ENCODE results near the gene OSBPL6. TPM values are rescaled to one million over a fixed set of nuclear protein-coding genes. Genes with fewer than 3 reads are reported as not detected.

Gene OSBPL6
- total RNA-seq, 2 donors from 2014 or later: 5.5 to 6.1 TPM

GRCh38 chr2:178380763-178381162, 186.5 kb downstream of the OSBPL6 start:
- no peaks in the 10 kb centered on the region for H3K4me1 Mint-ChIP-seq (ENCODE audit: low read depth)
- H3K36me3 Mint-ChIP-seq (ENCODE audit: insufficient read depth in 2 of 2): no peaks in the 10 kb centered on the region
- H3K27ac Mint-ChIP-seq: no peak overlapping the region
- H3K9me3 Mint-ChIP-seq: no peaks in the 10 kb centered on the region
- DNase-seq (no peak), ATAC-seq (replicated peaks in 1 of 2) (peak; percentile 58 to 74)
- H3K27me3 Mint-ChIP-seq (ENCODE audit: low read depth): peaks cover 9% of the 10 kb centered on the region
- no peak overlapping the region for H3K4me3 Mint-ChIP-seq

DNA sequence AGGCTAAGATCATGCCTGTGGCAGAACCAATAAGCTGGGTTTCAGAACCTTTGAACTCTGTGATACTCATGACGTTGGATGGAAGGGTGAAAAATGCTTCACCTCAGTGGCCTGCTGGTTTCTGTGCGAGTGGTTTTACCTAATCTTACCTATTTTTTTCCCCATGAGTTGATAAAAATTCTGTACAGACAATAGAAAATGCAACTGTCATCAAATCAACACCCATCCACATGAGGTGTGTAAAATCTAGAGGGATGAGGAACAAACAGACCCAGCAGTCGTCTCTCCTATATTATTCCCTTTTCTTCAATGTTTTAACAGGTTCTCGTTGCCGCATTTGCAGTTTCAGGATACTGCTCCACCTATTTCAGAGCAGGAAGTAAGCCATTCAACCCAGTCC, 189.4 kb downstream of the OSBPL6 start:
- Mint-ChIP-seq H3K27me3 (ENCODE audit: low read depth) (no peaks in the 10 kb centered on the region), H3K27ac (no peak overlapping the region), H3K4me3 (no peak overlapping the region), H3K36me3 (ENCODE audit: insufficient read depth in 2 of 2) (no peaks in the 10 kb centered on the region), H3K4me1 (ENCODE audit: low read depth) (peaks cover 7% of the 10 kb centered on the region), H3K9me3 (no peaks in the 10 kb centered on the region)
- ATAC-seq (replicated peaks in 1 of 2): no peak
- DNase-seq: no peak

GRCh38 chr2:178385595-178386148, 191.4 kb downstream of the OSBPL6 start:
- Mint-ChIP-seq H3K27me3 (ENCODE audit: low read depth) (no peaks in the 10 kb centered on the region), H3K36me3 (ENCODE audit: insufficient read depth in 2 of 2) (no peaks in the 10 kb centered on the region), H3K27ac (no peak overlapping the region), H3K4me1 (ENCODE audit: low read depth) (peaks cover 7% of the 10 kb centered on the region), H3K9me3 (no peaks in the 10 kb centered on the region), H3K4me3 (no peak overlapping the region)
- ATAC-seq (replicated peaks in 1 of 2) (no peak), DNase-seq (no peak)

DNA sequence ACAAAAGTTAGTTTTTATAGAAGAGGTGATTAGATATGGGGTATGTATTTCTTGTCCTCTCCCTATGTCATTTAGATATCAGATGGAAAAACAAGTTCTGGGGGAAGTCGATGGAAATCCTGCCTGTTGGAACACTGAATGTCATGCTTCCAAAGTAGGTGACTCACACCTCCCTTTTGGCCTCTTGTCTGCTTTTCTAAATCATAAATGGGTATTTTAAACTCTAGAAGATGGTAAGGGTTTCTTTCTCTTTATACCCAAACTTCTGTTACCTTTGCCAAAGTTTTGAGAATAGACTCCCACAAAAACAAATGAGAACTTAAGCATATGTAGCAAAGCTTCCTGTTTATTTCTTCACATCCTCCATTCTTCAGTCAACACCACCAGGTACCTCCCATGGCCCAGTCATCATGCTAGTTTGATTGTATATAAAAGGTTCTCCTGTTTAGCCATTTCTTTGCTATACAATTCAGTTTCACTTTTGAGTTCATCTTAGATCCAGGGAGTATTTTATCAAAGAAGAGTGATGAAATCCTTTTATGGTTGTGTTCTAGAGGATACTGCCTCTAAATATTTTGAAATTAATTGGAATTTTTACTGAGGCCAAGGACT, 192.8 kb downstream of the OSBPL6 start:
- peaks cover 7% of the 10 kb centered on the region for H3K4me1 Mint-ChIP-seq (ENCODE audit: low read depth)
- H3K9me3 Mint-ChIP-seq: no peaks in the 10 kb centered on the region
- DNase-seq (peak in 1 of 2 donors; percentile 8), ATAC-seq (replicated peaks in 1 of 2) (peak in 1 of 2 donors; percentile 56)
- no peak overlapping the region for H3K27ac Mint-ChIP-seq
- H3K36me3 Mint-ChIP-seq (ENCODE audit: insufficient read depth in 2 of 2): no peaks in the 10 kb centered on the region
- H3K4me3 Mint-ChIP-seq: no peak overlapping the region
- no peaks in the 10 kb centered on the region for H3K27me3 Mint-ChIP-seq (ENCODE audit: low read depth)

DNA sequence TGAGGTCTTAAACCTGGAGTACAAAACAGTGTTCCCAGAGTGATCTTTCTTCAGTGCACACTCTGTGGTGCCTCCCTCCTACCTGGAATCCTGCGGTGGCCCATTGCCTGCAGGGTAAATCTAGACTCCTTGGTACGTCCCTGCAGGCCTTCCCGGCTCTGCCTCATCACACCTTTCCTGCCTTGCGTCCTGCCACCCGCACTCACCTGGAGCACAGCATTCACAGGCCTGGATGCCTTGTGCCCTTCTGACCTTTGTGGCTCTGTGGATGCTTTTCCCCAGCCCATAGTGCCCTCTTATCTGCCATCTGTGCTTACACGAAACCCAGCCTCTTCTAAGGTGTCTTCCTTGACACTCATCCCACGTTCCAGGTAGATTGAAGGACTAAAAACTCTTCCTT, 194.0 kb downstream of the OSBPL6 start:
- ATAC-seq (replicated peaks in 1 of 2): no peak
- Mint-ChIP-seq H3K9me3 (no peaks in the 10 kb centered on the region), H3K4me1 (ENCODE audit: low read depth) (peaks cover 7% of the 10 kb centered on the region), H3K4me3 (no peak overlapping the region), H3K36me3 (ENCODE audit: insufficient read depth in 2 of 2) (no peaks in the 10 kb centered on the region), H3K27ac (peak overlapping the region; percentile 17), H3K27me3 (ENCODE audit: low read depth) (no peaks in the 10 kb centered on the region)
- DNase-seq: no peak

GRCh38 chr2:178391701-178392100, 197.4 kb downstream of the OSBPL6 start:
- DNase-seq: no peak

DNA sequence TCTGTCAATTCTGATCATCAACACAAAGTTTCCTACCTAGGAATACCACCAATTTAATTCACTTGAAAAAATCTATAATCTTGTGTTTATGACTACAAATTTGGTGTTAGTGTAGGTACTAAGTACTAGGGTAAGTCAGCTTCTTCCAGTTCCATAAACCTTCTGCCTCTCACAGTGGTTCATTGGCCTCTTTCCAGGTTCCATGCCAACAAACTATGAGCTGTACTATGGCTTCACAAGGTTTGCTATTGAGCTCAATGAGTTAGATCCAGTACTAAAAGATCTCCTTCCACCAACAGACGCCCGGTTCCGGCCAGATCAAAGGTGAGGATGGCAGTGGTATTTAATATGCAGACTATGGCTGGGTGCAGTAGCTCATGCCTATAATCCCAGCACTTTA, 197.9 kb downstream of the OSBPL6 start:
- Mint-ChIP-seq H3K36me3 (ENCODE audit: insufficient read depth in 2 of 2) (no peaks in the 10 kb centered on the region), H3K27ac (no peak overlapping the region), H3K4me3 (no peak overlapping the region), H3K27me3 (ENCODE audit: low read depth) (no peaks in the 10 kb centered on the region), H3K9me3 (no peaks in the 10 kb centered on the region), H3K4me1 (ENCODE audit: low read depth) (peaks cover 2% of the 10 kb centered on the region)
- ATAC-seq (replicated peaks in 1 of 2) (no peak), DNase-seq (no peak)

More at GRCh38 chr2:178391701-178392100, 197.4 kb downstream of the OSBPL6 start:
- no peaks in the 10 kb centered on the region for H3K9me3 Mint-ChIP-seq
- H3K4me1 Mint-ChIP-seq (ENCODE audit: low read depth): peaks cover 7% of the 10 kb centered on the region
- no peaks in the 10 kb centered on the region for H3K36me3 Mint-ChIP-seq (ENCODE audit: insufficient read depth in 2 of 2)
- no peak overlapping the region for H3K27ac Mint-ChIP-seq
- H3K4me3 Mint-ChIP-seq: no peak overlapping the region
- H3K27me3 Mint-ChIP-seq (ENCODE audit: low read depth): no peaks in the 10 kb centered on the region
- ATAC-seq (replicated peaks in 1 of 2): no peak

GRCh38 chr2:178394859-178395258, 200.5 kb downstream of the OSBPL6 start:
- ATAC-seq (replicated peaks in 1 of 2): no peak
- no peak for DNase-seq
- Mint-ChIP-seq H3K4me3 (no peak overlapping the region), H3K4me1 (ENCODE audit: low read depth) (no peaks in the 10 kb centered on the region), H3K27ac (no peak overlapping the region), H3K9me3 (no peaks in the 10 kb centered on the region), H3K36me3 (ENCODE audit: insufficient read depth in 2 of 2) (no peaks in the 10 kb centered on the region), H3K27me3 (ENCODE audit: low read depth) (no peaks in the 10 kb centered on the region)

GRCh38 chr2:178395295-178395694, 201.0 kb downstream of the OSBPL6 start:
- Mint-ChIP-seq H3K9me3 (no peaks in the 10 kb centered on the region), H3K27me3 (ENCODE audit: low read depth) (no peaks in the 10 kb centered on the region), H3K4me3 (no peak overlapping the region), H3K27ac (no peak overlapping the region), H3K4me1 (ENCODE audit: low read depth) (no peaks in the 10 kb centered on the region), H3K36me3 (ENCODE audit: insufficient read depth in 2 of 2) (no peaks in the 10 kb centered on the region)
- DNase-seq (no peak), ATAC-seq (replicated peaks in 1 of 2) (no peak)

GRCh38 chr2:178395941-178396570, 201.7 kb downstream of the OSBPL6 start:
- H3K27ac Mint-ChIP-seq: no peak overlapping the region
- ATAC-seq (replicated peaks in 1 of 2) (no peak), DNase-seq (no peak)
- H3K4me3 Mint-ChIP-seq: no peak overlapping the region
- H3K36me3 Mint-ChIP-seq (ENCODE audit: insufficient read depth in 2 of 2): no peaks in the 10 kb centered on the region
- no peaks in the 10 kb centered on the region for H3K27me3 Mint-ChIP-seq (ENCODE audit: low read depth)
- H3K9me3 Mint-ChIP-seq: no peaks in the 10 kb centered on the region
- H3K4me1 Mint-ChIP-seq (ENCODE audit: low read depth): no peaks in the 10 kb centered on the region

- DNase-seq (no peak), ATAC-seq (replicated peaks in 1 of 2) (peak in 1 of 2 donors; percentile 43)
- H3K36me3 Mint-ChIP-seq (ENCODE audit: insufficient read depth in 2 of 2): no peaks in the 10 kb centered on the region
- H3K9me3 Mint-ChIP-seq: no peaks in the 10 kb centered on the region
- no peaks in the 10 kb centered on the region for H3K4me1 Mint-ChIP-seq (ENCODE audit: low read depth)
- H3K27me3 Mint-ChIP-seq (ENCODE audit: low read depth): peaks cover 3% of the 10 kb centered on the region
- H3K4me3 Mint-ChIP-seq: no peak overlapping the region
- no peak overlapping the region for H3K27ac Mint-ChIP-seq
Measured at GRCh38 chr2:178397002-178397605, 202.8 kb downstream of the OSBPL6 start.

DNA sequence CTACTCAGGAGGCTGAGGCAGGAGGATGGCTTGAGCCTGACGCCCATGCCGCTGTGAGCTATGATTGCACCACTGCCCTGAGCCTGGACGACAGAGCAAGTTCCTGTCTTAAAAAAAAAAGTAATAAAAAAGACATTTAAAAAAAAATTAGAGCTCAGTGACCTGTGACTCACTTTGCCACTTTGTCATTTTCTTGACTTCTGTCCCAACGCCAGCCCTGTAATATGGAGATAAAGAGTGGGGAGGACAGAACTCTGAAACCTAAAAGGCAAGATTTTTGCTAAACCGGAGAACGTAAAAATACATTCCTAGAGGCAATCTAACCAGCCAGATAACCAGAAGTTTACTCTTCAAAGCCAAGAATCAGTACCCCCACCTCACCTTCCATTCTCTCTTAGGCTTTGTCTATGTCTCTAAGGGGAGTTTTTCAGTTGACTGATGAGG, 207.7 kb downstream of the OSBPL6 start:
- no peak overlapping the region for H3K27ac Mint-ChIP-seq
- H3K9me3 Mint-ChIP-seq: no peaks in the 10 kb centered on the region
- no peak for DNase-seq
- H3K36me3 Mint-ChIP-seq (ENCODE audit: insufficient read depth in 2 of 2): no peaks in the 10 kb centered on the region
- no peak for ATAC-seq (replicated peaks in 1 of 2)
- peaks cover 14% of the 10 kb centered on the region for H3K4me1 Mint-ChIP-seq (ENCODE audit: low read depth)
- H3K4me3 Mint-ChIP-seq: no peak overlapping the region
- peaks cover 17% of the 10 kb centered on the region for H3K27me3 Mint-ChIP-seq (ENCODE audit: low read depth)

DNA sequence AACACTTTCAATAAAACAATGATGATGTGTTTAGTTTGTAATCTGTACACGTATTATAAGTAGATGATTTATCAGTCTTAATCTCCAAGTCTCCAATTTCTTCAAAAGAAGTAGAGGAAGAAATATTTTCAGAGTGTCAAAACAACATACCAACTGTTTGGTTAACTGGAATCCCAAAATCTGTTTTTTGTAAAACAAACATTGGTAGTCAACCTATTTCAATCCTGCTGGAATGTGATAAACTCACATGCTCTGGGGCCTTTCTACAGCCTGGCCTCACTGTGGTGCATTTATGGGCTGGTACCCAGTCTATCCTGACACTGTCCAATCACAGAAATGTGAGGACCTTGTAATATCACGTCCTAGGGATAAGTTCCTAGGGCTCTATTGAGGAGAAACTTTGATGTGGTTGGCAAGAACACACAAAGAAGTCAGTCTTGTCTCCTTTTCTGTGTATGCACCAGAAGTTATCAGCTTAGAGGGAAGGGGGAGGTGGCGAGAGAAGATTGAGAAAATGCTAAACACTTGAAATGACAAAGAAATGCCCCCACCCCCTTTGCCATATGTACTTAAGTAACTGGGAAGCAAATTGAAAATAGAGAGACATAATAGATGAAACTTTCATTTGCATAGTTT, 209.5 kb downstream of the OSBPL6 start:
- peak overlapping the region; percentile 73 for H3K27ac Mint-ChIP-seq
- H3K9me3 Mint-ChIP-seq: no peaks in the 10 kb centered on the region
- H3K4me3 Mint-ChIP-seq: peak overlapping the region; percentile 18 to 48
- H3K4me1 Mint-ChIP-seq (ENCODE audit: low read depth): peaks cover 14% of the 10 kb centered on the region
- ATAC-seq (replicated peaks in 1 of 2) (peak; percentile 23 to 27), DNase-seq (no peak)
- H3K27me3 Mint-ChIP-seq (ENCODE audit: low read depth): peaks cover 17% of the 10 kb centered on the region
- H3K36me3 Mint-ChIP-seq (ENCODE audit: insufficient read depth in 2 of 2): no peaks in the 10 kb centered on the region

Data from activated T-cell treated with anti-CD3 and anti-CD28 coated beads, Interleukin-2, amount 50 U/mL, for 72 hours (primary cell).